GM18951 (cell line): ENCODE results near the gene RBM47.

Experiments
- POLR2A ChIP-seq: IDR thresholded peaks from 4 replicates; pipeline ENCODE4 v1.6.1; 2011; ENCODE audit warnings: mild to moderate bottlenecking; ENCODE audit not compliant: insufficient read length, insufficient read depth; ENCODE audit errors: extremely low read depth
- in situ Hi-C: fragments of 300-500 bp; cut with MboI; formaldehyde crosslinking; loops from one replicate; pipeline ENCODE4 v1.12.0; 2022; ENCODE audit warnings: low sequenced_read_pairs, mixed read lengths, inconsistent platforms; ENCODE audit not compliant: unreplicated experiment

Gene RBM47

GRCh38 chr4:40559585-40560465 is 69.8 kb downstream of the RBM47 start:
- in situ Hi-C loops: loop anchor here (10.0 kb wide), 1 partner anchor 165 kb away; no protein-coding TSS in a partner anchor
- TF ChIP-seq POLR2A: no peak

- TF ChIP-seq POLR2A: no peak
- in situ Hi-C loops: loop anchor here (10.0 kb wide), 1 partner anchor 167 kb away; no protein-coding TSS in a partner anchor
These were observed 71.9 kb downstream of the RBM47 start for GRCh38 chr4:40557736-40558135.

DNA sequence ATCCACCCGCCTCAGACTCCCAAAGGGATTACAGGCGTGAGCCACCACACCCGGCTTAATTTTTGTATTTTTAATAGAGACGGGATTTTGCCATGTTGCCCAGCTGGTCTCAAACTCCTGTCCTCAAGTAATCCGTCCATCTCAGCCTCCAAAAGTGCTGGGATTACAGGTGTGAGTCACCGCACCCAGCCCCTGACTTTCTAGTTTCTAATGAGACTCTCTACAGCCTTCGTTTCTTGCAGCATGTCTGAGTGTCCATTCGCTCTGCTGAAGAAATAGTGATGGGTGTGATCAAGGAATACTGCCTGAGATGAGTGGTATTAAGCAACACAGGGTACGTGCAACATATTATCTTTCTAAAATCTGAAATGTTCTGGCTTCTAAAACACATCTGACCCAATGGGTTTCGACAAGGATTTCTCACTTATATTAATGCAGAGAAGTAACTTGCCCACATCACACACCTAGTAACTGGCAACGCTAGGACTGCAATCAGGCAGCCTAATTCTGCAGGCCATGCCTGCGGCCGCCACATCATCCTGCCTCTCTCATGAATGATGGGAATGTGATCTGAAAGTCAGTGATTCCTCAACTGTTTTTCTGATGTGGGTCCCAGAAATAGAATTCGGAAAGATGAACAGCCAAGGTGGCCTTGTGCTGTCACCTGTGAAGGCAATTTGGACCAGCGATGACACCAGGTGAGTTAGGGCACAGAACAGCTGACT is 74.3 kb downstream of the RBM47 start:
- no peak for TF ChIP-seq POLR2A
- in situ Hi-C loops: loop anchor here (10.0 kb wide), 1 partner anchor 169 kb away; no protein-coding TSS in a partner anchor

DNA sequence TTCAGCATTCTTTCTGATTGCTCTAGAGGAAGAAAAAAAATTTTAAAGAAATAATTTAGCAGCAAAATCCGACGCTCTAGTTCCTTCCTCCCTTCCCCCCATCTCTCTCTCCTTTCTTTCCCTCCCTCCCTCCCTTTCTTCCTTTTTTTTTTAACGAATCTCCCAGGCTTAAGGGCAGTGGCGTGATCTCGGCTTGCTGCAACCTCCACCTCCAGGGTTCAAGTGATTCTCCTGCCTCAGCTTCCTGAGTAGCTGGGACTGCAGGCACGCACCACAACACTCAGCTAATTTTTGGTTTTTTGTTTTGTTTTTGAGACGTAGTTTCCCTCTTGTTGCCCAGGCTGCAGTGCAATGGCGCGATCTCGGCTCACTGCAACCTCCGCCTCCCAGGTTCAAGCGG is 75.0 kb downstream of the RBM47 start:
- in situ Hi-C loops: loop anchor here (10.0 kb wide), 1 partner anchor 170 kb away; no protein-coding TSS in a partner anchor

GRCh38 chr4:40553995-40554394 is 75.7 kb downstream of the RBM47 start:
- no peak for TF ChIP-seq POLR2A
- in situ Hi-C loops: loop anchor here (10.0 kb wide), 1 partner anchor 171 kb away; no protein-coding TSS in a partner anchor

DNA sequence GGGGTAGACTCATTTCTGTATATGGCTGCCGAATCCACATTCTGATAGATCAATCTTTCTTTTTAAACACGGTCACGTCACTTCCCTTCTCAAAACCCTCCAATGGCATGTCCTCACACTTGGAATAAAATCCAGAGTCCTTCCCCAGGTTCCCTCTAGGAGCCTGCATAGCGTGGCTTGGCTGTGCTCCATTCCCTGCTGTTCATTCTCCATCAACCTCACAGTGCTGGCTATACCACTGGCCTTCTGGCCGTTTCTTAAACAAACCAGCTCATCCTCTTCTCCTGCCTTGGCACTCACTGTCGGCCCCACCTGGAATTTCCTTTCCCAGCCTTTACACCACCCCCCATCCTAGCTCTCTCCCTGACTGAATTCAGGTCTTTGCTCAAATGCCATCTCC is 77.1 kb downstream of the RBM47 start:
- TF ChIP-seq POLR2A: no peak
- in situ Hi-C loops: loop anchor here (10.0 kb wide), 1 partner anchor 172 kb away; no protein-coding TSS in a partner anchor

DNA sequence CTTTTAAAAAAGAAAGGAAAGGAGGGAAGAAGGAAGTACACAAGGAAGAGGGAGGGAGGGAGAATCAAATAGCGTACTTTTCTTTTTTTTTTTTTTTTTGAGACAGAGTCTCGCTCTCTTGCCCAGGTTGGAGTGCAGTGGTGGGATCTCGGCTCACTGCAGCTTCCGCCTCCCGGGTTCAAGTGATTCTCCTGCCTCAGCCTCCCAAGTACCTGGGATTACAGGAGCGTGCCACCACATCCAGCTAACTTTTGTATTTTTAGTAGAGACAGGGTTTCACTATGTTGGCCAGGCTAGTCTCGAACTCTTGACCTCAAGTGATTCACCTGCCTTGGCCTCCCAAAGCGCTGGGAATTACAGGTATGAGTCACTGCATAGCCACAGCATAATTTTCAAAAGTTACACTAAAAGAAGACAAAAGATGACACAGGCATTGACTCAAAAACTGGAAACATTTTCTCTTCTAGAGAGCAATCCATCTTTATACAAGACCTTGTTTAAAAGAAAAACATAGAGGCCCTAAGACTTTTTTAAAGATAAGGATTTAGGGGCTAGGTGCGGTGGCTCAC is 78.0 kb downstream of the RBM47 start:
- in situ Hi-C loops: loop anchor here (10.0 kb wide), 1 partner anchor 173 kb away; no protein-coding TSS in a partner anchor

DNA sequence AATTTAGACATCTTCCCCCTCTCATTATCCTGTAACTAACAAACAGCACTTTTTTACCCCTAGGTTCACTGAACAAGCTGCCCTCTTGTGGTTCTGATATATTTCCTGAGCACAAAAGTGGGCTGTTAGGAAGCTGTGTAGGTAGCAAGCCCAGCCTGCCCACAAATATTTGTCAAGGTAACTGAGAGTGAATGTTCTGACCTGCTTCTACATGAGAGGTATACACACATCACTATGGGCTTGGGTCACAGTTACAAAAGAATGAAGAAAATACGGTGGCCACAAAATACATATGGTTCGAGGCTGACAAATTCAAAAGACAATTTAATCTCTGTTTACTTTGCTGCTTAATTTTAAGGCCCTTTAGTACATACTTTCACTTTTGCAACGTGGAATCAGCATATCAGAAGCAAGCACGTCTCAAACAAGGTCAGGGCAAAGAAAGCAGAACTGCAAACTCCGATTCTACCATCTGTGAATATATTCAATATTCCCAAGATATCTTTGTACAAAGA is 78.7 kb downstream of the RBM47 start:
- TF ChIP-seq POLR2A: no peak
- in situ Hi-C loops: loop anchor here (10.0 kb wide), 1 partner anchor 174 kb away; no protein-coding TSS in a partner anchor

GRCh38 chr4:40550196-40550595 is 79.5 kb downstream of the RBM47 start:
- TF ChIP-seq POLR2A: no peak
- in situ Hi-C loops: loop anchor here (10.0 kb wide), 1 partner anchor 175 kb away; no protein-coding TSS in a partner anchor

- in situ Hi-C loops: no loop called here
- TF ChIP-seq POLR2A: no peak
These were observed 81.4 kb downstream of the RBM47 start for GRCh38 chr4:40548256-40548655.

GRCh38 chr4:40547789-40548132 is 81.9 kb downstream of the RBM47 start:
- in situ Hi-C loops: no loop called here

GRCh38 chr4:40546969-40547788 is 82.5 kb downstream of the RBM47 start:
- in situ Hi-C loops: no loop called here
- TF ChIP-seq POLR2A: no peak

More at GRCh38 chr4:40547789-40548132, 81.9 kb downstream of the RBM47 start:
- TF ChIP-seq POLR2A: no peak
